Measurements from ENCODE around the gene SPINK8. TPM values are rescaled to one million over a fixed set of nuclear protein-coding genes. Genes with fewer than 3 reads are reported as not detected.

The SPINK8 gene
- total and polyA plus RNA-seq, 2 of the 8 experiments (the other 6 are each of a cell fraction or from before 2014, with no cell fraction given) = 0.29 TPM; not detected in 1

- Histone ChIP-seq H4K8ac (ENCODE audit: extremely low read depth, insufficient read depth, low read length) (no peak overlapping the region), H2BK12ac (ENCODE audit: low read depth, low read length) (no peak overlapping the region), H3K4me3 (ENCODE audit: extremely low read depth in 1 of 4, insufficient read depth in 2 of 4, low read depth in 3 of 4, low read length in 4 of 4) (no peak overlapping the region), H4K5ac (ENCODE audit: insufficient read length, low read depth, low read length) (no peak overlapping the region), H3K56ac (replicated peaks; ENCODE audit: insufficient read length, low read depth, low read length) (no peak overlapping the region), H3K18ac (ENCODE audit: extremely low read depth, low read length) (no peak overlapping the region), H3K36me3 (ENCODE audit: control insufficient read depth in 2 of 4, insufficient read depth in 4 of 4, low read length in 3 of 4) (no peaks in the 10 kb centered on the region), H2BK20ac (ENCODE audit: low read length) (no peak overlapping the region), H4K20me1 (replicated peaks in 1 of 2; ENCODE audit: control insufficient read depth in 1 of 2, insufficient read depth in 2 of 2, low read length in 2 of 2) (no peaks in the 10 kb centered on the region), H3K23me2 (ENCODE audit: low read depth, low read length) (no peaks in the 10 kb centered on the region), H3K79me2 (ENCODE audit: control insufficient read depth in 1 of 2, insufficient read depth in 2 of 2, low read length in 2 of 2) (no peaks in the 10 kb centered on the region), H3K9ac (replicated peaks in 1 of 4; ENCODE audit: extremely low read depth in 1 of 4, low read depth in 3 of 4, low read length in 3 of 4) (no peak overlapping the region), H3K4ac (replicated peaks; ENCODE audit: insufficient read length, low read depth, low read length) (no peak overlapping the region), H3K79me1 (ENCODE audit: low read depth, low read length) (no peaks in the 10 kb centered on the region), H3K9me3 (ENCODE audit: insufficient read depth in 2 of 2, low read depth in 1 of 2, low read length in 1 of 2) (peaks cover 0 to 6% of the 10 kb centered on the region in 2 experiments; a peak in 1 of 4 replicates), H3K4me2 (ENCODE audit: insufficient read depth in 1 of 2, low read depth in 2 of 2, low read length in 2 of 2) (no peak overlapping the region), H2AFZ (ENCODE audit: low read length) (no peak overlapping the region), H3K23ac (ENCODE audit: insufficient read length) (no peak overlapping the region), H3K14ac (ENCODE audit: insufficient read length) (no peak overlapping the region), H2AK5ac (ENCODE audit: low read depth, low read length) (no peak overlapping the region), H2BK15ac (ENCODE audit: low read length) (no peak overlapping the region), H4K91ac (replicated peaks; ENCODE audit: insufficient read length, low read length) (no peak overlapping the region), H3K27me3 (replicated peaks in 1 of 4; ENCODE audit: control insufficient read depth in 3 of 4, extremely low read depth in 1 of 4, insufficient read depth in 3 of 4, low read length in 3 of 4) (no peaks in the 10 kb centered on the region), H2BK5ac (ENCODE audit: low read depth, low read length) (no peak overlapping the region), H3K27ac (ENCODE audit: low read depth, low read length) (no peak overlapping the region), H3K4me1 (replicated peaks in 1 of 4; ENCODE audit: control insufficient read depth in 3 of 4, insufficient read depth in 4 of 4, low read length in 3 of 4) (no peaks in the 10 kb centered on the region), H2BK120ac (replicated peaks; ENCODE audit: low read depth, low read length) (no peak overlapping the region)
- ChIA-PET POLR2A (ENCODE audit: partially characterized antibody) (no interaction called here), CTCF (ENCODE audit: partially characterized antibody) (no interaction called here)
- no peak for DNase-seq (ENCODE audit: low read depth in 1 of 2, low spot score in 2 of 2)
- FAIRE-seq = no peak
- TF ChIP-seq GABPA (IDR thresholded peaks at IDR 0.05; ENCODE audit: borderline replicate concordance, insufficient read depth, low read length) (no peak), JUN (IDR thresholded peaks at IDR 0.05; ENCODE audit: low read depth, low read length) (no peak), CEBPB (IDR thresholded peaks at IDR 0.05; ENCODE audit: low read depth, low read length) (no peak), POLR2AphosphoS5 (IDR thresholded peaks at IDR 0.05; ENCODE audit: low read depth, low read length) (no peak), TAF7 (optimal IDR thresholded peaks at IDR 0.05; ENCODE audit: borderline replicate concordance, low read depth, low read length) (no peak), EGR1 (IDR thresholded peaks at IDR 0.05; ENCODE audit: borderline replicate concordance, low read depth, low read length) (no peak), SAP30 (IDR thresholded peaks at IDR 0.05; ENCODE audit: insufficient read depth, insufficient replicate concordance, low read length) (no peak)
Observed at GRCh38 chr3:48361928-48362327, 28.5 kb upstream of the SPINK8 start.
